HCT116 (cell line): Measurements from ENCODE around the gene CPNE9. TPM values are rescaled to one million over a fixed set of nuclear protein-coding genes. Genes with fewer than 3 reads are reported as not detected.

Experiments
- ATAC-seq: fragments of 200-7000 bp; cut with Tn5 transposase; 2 replicates; pipeline ENCODE4 v1.9.1; 2020; ENCODE audit warnings: mild to moderate bottlenecking, moderate library complexity
- BruUV-seq: library from RNA; stranded (reverse); fragments of 400-500 nt; replicated peaks from 2 replicates; lab custom pipeline; 2021; lab: Mats Ljungman, UMichigan
- CTCF ChIA-PET: fragments of 300-600 bp; sonication (Branson Sonifier 250); formaldehyde crosslinking; loops from one replicate; lab custom pipeline; 2021; ENCODE audit warnings: antibody characterized with exemption; lab: Charles Lee
- POLR2A ChIA-PET: fragments of 300-600, 350-600 bp; sonication (Branson Sonifier 250); formaldehyde crosslinking; loops from one replicate; lab custom pipeline; 2021; ENCODE audit warnings: antibody characterized with exemption; lab: Charles Lee
- RAD21 ChIA-PET, 2 experiments: fragments of 300-600 bp; sonication (Branson Sonifier 250); formaldehyde crosslinking; loops; one replicate each; lab custom pipeline; 2023; ENCODE audit warnings: low total read pairs in 2 of 2; ENCODE audit not compliant: uncharacterized antibody in 2 of 2, unreplicated experiment in 2 of 2, low non-redundant PET in 1 of 2; lab: Charles Lee
- DNase-seq: peaks from one replicate; pipeline ENCODE4 v3.0.0-alpha.2; 2010; ENCODE audit warnings: low read depth, low spot score
- H2AFZ ChIP-seq: fragments of 200-600 bp; shearing (Covaris generic), sonication (generic); 2 replicates; pipeline ENCODE4 v1.6.1; 2017; ENCODE audit warnings: low read depth, mixed run types, mixed read lengths, antibody characterized with exemption, low read length; ENCODE audit not compliant: poor library complexity, severe bottlenecking
- H3K27ac ChIP-seq: 2 replicates; pipeline ENCODE4 v1.5.1; 2012; ENCODE audit warnings: low read depth, low read length
- H3K27me3 ChIP-seq: fragments of 200-600 bp; sonication (generic); 2 replicates; pipeline ENCODE4 v1.6.1; 2016; ENCODE audit warnings: mixed run types, low read length, mixed read lengths; ENCODE audit not compliant: insufficient read depth
- H3K36me3 ChIP-seq, 2 experiments: fragments of 200-500 bp in 1 of 2; fragments of 200-600 bp in 1 of 2; sonication (Bioruptor generic) in 1 of 2; sonication (generic) in 1 of 2; 2 replicates each; pipeline versions ENCODE4 v1.5.1 to v1.6.1; 2014 to 2016; ENCODE audit warnings: low read length in 2 of 2, inconsistent platforms in 1 of 2, mixed read lengths in 1 of 2, mixed run types in 1 of 2; ENCODE audit not compliant: insufficient read depth in 2 of 2, control insufficient read depth in 1 of 2
- H3K4me1 ChIP-seq, 2 experiments: fragments of 200-600 bp in 1 of 2; sonication (generic) in 1 of 2; 2 replicates each; pipeline versions ENCODE4 v1.5.1 to v1.6.1; 2012 to 2017; ENCODE audit warnings: low read length in 2 of 2, inconsistent platforms in 1 of 2, mild to moderate bottlenecking in 1 of 2, mixed read lengths in 1 of 2, mixed run types in 1 of 2, moderate library complexity in 1 of 2; ENCODE audit not compliant: insufficient read depth in 2 of 2, control insufficient read depth in 1 of 2
- H3K4me2 ChIP-seq: fragments of 200-600 bp; sonication (generic); 2 replicates; pipeline ENCODE4 v1.6.1; 2017; ENCODE audit warnings: mixed run types, low read length, mixed read lengths
- H3K4me3 ChIP-seq, 2 experiments: fragments of 200-600 bp in 1 of 2; sonication (generic) in 1 of 2; replicated peaks in 1 of 2; 2 replicates each; pipeline ENCODE4 v1.5.1; 2011 to 2016; ENCODE audit warnings: low read length in 2 of 2, control low read depth in 1 of 2, low read depth in 1 of 2, mild to moderate bottlenecking in 1 of 2, mixed read lengths in 1 of 2, mixed run types in 1 of 2
- H3K79me2 ChIP-seq: fragments of 200-600 bp; sonication (generic); 2 replicates; pipeline ENCODE4 v1.6.1; 2017; ENCODE audit warnings: mild to moderate bottlenecking, mixed run types, low read length, moderate library complexity, mixed read lengths; ENCODE audit not compliant: insufficient read depth
- H3K9ac ChIP-seq: fragments of 200-600 bp; sonication (generic); 2 replicates; pipeline ENCODE4 v1.6.1; 2016; ENCODE audit warnings: low read length, mixed read lengths
- H3K9me2 ChIP-seq: fragments of 200-600 bp; sonication (generic), shearing (Covaris generic); 2 replicates; pipeline ENCODE4 v1.6.1; 2017; ENCODE audit warnings: mixed run types, mild to moderate bottlenecking, moderate library complexity; ENCODE audit not compliant: insufficient read depth
- H3K9me3 ChIP-seq, 2 experiments: fragments of 200-500 bp in 1 of 2; fragments of 200-600 bp in 1 of 2; sonication (Bioruptor generic) in 1 of 2; sonication (generic) in 1 of 2; 2 replicates each; pipeline ENCODE4 v1.6.1; 2014 to 2017; ENCODE audit warnings: low read length in 2 of 2, mixed read lengths in 2 of 2, inconsistent platforms in 1 of 2, low read depth in 1 of 2, mild to moderate bottlenecking in 1 of 2, mixed run types in 1 of 2, moderate library complexity in 1 of 2; ENCODE audit not compliant: control insufficient read depth in 1 of 2, insufficient read depth in 1 of 2
- H4K20me1 ChIP-seq: fragments of 200-600 bp; sonication (generic), shearing (Covaris generic); 2 replicates; pipeline ENCODE4 v1.6.1; 2017; ENCODE audit warnings: mixed run types, mild to moderate bottlenecking, moderate library complexity; ENCODE audit not compliant: insufficient read depth
- CBX3 ChIP-seq: IDR thresholded peaks from 2 replicates; pipeline ENCODE4 v1.6.1; 2012; ENCODE audit warnings: low read depth
- CEBPB ChIP-seq: IDR thresholded peaks from 2 replicates; pipeline ENCODE4 v1.6.1; 2012; ENCODE audit warnings: low read depth
- EGR1 ChIP-seq: IDR thresholded peaks from 2 replicates; pipeline ENCODE4 v1.6.1; 2012; ENCODE audit warnings: low read depth
- ELF1 ChIP-seq: IDR thresholded peaks from 2 replicates; pipeline ENCODE4 v1.6.1; 2012; ENCODE audit warnings: low read depth, borderline replicate concordance
- EZH2phosphoT487 ChIP-seq: fragments of 200-600 bp; IDR thresholded peaks from 2 replicates; pipeline ENCODE4 v1.6.1; 2018; ENCODE audit warnings: antibody characterized with exemption, borderline replicate concordance
- JUND ChIP-seq: IDR thresholded peaks from 2 replicates; pipeline ENCODE4 v1.6.1; 2012
- POLR2A ChIP-seq: IDR thresholded peaks from 2 replicates; pipeline ENCODE4 v1.7.0; 2011; ENCODE audit warnings: borderline replicate concordance; ENCODE audit not compliant: insufficient read depth, insufficient read length; ENCODE audit errors: extremely low read depth
- POLR2AphosphoS5 ChIP-seq: IDR thresholded peaks from 2 replicates; pipeline ENCODE4 v1.6.1; 2011; ENCODE audit warnings: mild to moderate bottlenecking, low read depth, low read length, moderate library complexity
- RAD21 ChIP-seq: IDR thresholded peaks from 2 replicates; pipeline ENCODE4 v1.6.1; 2012; ENCODE audit warnings: low read depth, mild to moderate bottlenecking
- SRF ChIP-seq: IDR thresholded peaks from 2 replicates; pipeline ENCODE4 v1.6.1; 2012; ENCODE audit warnings: low read depth
- TCF7L2 ChIP-seq: IDR thresholded peaks from 2 replicates; pipeline ENCODE4 v1.7.0; 2011; ENCODE audit warnings: borderline replicate concordance, inconsistent platforms; ENCODE audit not compliant: insufficient read depth, insufficient read length; ENCODE audit errors: extremely low read depth
- YY1 ChIP-seq: IDR thresholded peaks from 2 replicates; pipeline ENCODE4 v1.6.1; 2011; ENCODE audit warnings: low read length, low read depth, moderate library complexity, mild to moderate bottlenecking; ENCODE audit not compliant: insufficient replicate concordance; ENCODE audit errors: extremely low read depth
- ZFX ChIP-seq: fragments of 450-650 bp; IDR thresholded peaks from 2 replicates; pipeline ENCODE4 v1.6.1; 2017
- ZNF274 ChIP-seq: fragments of 200-500 bp; sonication (Bioruptor generic); IDR thresholded peaks from 2 replicates; pipeline ENCODE4 v1.6.1; 2014; ENCODE audit warnings: mild to moderate bottlenecking, low read depth, low read length, inconsistent platforms
- intact Hi-C: fragments of 100-400 bp; cut with micrococcal nuclease; formaldehyde crosslinking; loops from 2 replicates; pipeline ENCODE4 v1.10.0; 2022
- total RNA-seq: library from RNA; stranded (reverse); gene quantifications from one replicate; pipeline ENCODE4 v1.2.1, GENCODE V29; 2021; ENCODE audit not compliant: unreplicated experiment
- TF ChIP-seq, protein P1 (sequence below): IDR thresholded peaks from 2 replicates; pipeline ENCODE4 v1.6.1; 2012; ENCODE audit warnings: low read depth
- TF ChIP-seq, protein P2 (sequence below): IDR thresholded peaks from 2 replicates; pipeline ENCODE4 v1.6.1; 2012
- TF ChIP-seq, protein P3 (sequence below): IDR thresholded peaks from 2 replicates; pipeline ENCODE4 v1.6.1; 2012

The CPNE9 gene
- total RNA-seq, 1 experiment from 2014 or later = 0.98 TPM

DNA sequence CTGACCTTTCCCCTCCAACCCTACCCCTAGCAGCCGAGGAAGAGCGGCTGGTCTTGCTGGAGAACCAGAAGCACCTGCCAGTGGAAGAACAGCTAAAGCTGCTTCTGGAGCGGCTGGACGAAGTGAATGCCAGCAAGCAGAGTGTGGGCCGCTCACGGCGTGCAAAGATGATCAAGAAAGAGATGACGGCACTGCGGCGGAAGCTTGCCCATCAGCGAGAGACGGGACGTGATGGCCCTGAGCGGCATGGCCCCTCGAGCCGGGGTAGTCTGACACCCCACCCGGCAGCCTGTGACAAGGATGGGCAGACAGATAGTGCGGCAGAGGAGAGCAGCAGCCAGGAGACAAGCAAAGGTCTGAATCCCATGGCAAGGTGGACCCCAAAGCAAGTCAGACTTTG is 39.9 kb downstream of the CPNE9 start:
- ATAC-seq (no peak), DNase-seq (no peak)
- H3K9me2 ChIP-seq = no peaks in the 10 kb centered on the region
- BruUV-seq = no TSS peak
- no peaks in the 10 kb centered on the region for H3K9me3 ChIP-seq
- H3K27ac ChIP-seq = no peak overlapping the region
- H3K4me3 ChIP-seq = no peak overlapping the region
- H3K36me3 ChIP-seq = peaks cover 75 to 89% of the 10 kb centered on the region in 2 experiments
- H3K27me3 ChIP-seq = no peaks in the 10 kb centered on the region
- no peaks in the 10 kb centered on the region for H4K20me1 ChIP-seq
- POLR2A ChIA-PET = interaction anchor here (0.6 kb wide), 1 partner anchor 30 kb away, joined by 3 read pairs; no protein-coding TSS in a partner anchor
- RAD21 ChIA-PET = no interaction called here
- TF ChIP-seq, protein P1, sequence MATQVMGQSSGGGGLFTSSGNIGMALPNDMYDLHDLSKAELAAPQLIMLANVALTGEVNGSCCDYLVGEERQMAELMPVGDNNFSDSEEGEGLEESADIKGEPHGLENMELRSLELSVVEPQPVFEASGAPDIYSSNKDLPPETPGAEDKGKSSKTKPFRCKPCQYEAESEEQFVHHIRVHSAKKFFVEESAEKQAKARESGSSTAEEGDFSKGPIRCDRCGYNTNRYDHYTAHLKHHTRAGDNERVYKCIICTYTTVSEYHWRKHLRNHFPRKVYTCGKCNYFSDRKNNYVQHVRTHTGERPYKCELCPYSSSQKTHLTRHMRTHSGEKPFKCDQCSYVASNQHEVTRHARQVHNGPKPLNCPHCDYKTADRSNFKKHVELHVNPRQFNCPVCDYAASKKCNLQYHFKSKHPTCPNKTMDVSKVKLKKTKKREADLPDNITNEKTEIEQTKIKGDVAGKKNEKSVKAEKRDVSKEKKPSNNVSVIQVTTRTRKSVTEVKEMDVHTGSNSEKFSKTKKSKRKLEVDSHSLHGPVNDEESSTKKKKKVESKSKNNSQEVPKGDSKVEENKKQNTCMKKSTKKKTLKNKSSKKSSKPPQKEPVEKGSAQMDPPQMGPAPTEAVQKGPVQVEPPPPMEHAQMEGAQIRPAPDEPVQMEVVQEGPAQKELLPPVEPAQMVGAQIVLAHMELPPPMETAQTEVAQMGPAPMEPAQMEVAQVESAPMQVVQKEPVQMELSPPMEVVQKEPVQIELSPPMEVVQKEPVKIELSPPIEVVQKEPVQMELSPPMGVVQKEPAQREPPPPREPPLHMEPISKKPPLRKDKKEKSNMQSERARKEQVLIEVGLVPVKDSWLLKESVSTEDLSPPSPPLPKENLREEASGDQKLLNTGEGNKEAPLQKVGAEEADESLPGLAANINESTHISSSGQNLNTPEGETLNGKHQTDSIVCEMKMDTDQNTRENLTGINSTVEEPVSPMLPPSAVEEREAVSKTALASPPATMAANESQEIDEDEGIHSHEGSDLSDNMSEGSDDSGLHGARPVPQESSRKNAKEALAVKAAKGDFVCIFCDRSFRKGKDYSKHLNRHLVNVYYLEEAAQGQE = no peak
- TF ChIP-seq, protein P2, sequence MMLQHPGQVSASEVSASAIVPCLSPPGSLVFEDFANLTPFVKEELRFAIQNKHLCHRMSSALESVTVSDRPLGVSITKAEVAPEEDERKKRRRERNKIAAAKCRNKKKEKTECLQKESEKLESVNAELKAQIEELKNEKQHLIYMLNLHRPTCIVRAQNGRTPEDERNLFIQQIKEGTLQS = no peak
- no peak for TF ChIP-seq ELF1
- no peak for TF ChIP-seq CBX3
- no peak for TF ChIP-seq JUND
- TF ChIP-seq POLR2A = no peak
- intact Hi-C loops = no loop called here
- CTCF ChIA-PET = no interaction called here
- H3K4me2 ChIP-seq = no peak overlapping the region
- no peak overlapping the region for H3K9ac ChIP-seq
- H2AFZ ChIP-seq = no peak overlapping the region
- no peaks in the 10 kb centered on the region for H3K4me1 ChIP-seq
- H3K79me2 ChIP-seq = peaks cover 5% of the 10 kb centered on the region; the same call in 1 of the 2 replicates

DNA sequence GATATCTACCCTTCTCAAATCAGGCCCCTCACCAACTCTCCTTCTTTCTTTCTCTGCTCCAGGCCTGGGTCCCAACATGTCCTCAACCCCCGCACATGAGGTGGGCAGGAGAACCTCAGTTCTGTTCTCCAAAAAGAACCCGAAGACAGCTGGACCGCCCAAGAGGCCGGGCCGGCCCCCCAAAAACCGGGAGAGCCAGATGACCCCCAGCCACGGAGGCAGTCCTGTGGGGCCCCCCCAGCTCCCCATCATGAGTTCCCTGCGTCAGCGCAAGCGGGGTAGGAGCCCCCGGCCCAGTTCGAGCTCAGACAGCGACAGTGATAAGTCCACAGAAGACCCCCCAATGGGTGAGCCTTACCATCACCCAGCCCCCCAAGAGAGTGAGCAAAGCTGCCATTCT is 40.5 kb downstream of the CPNE9 start:
- ChIA-PET CTCF (no interaction called here), RAD21 (no interaction called here), POLR2A (no interaction called here)
- no peak overlapping the region for H3K4me3 ChIP-seq
- no peaks in the 10 kb centered on the region; the same call in 1 of the 2 replicates for H3K79me2 ChIP-seq
- no peaks in the 10 kb centered on the region for H3K9me3 ChIP-seq
- no peaks in the 10 kb centered on the region for H3K27me3 ChIP-seq
- H3K4me2 ChIP-seq = no peak overlapping the region
- peaks cover 71 to 88% of the 10 kb centered on the region in 2 experiments for H3K36me3 ChIP-seq
- DNase-seq = no peak
- no peak for ATAC-seq
- no peak overlapping the region for H3K27ac ChIP-seq
- peaks cover 3% of the 10 kb centered on the region in 2 experiments for H3K4me1 ChIP-seq
- H2AFZ ChIP-seq = no peak overlapping the region
- H3K9ac ChIP-seq = no peak overlapping the region
- intact Hi-C loops = no loop called here
- no peaks in the 10 kb centered on the region for H4K20me1 ChIP-seq
- no peaks in the 10 kb centered on the region for H3K9me2 ChIP-seq
- BruUV-seq = no TSS peak
- TF ChIP-seq EZH2phosphoT487 = no peak
- TF ChIP-seq JUND = no peak
- TF ChIP-seq ZNF274 = no peak
- TF ChIP-seq YY1 = no peak
- no peak for TF ChIP-seq EGR1
- no peak for TF ChIP-seq CBX3
- no peak for TF ChIP-seq CEBPB
- no peak for TF ChIP-seq RAD21
- TF ChIP-seq POLR2AphosphoS5 = no peak
- TF ChIP-seq, protein P2 = no peak
- no peak for TF ChIP-seq SRF
- TF ChIP-seq ZFX = no peak
- TF ChIP-seq TCF7L2 = no peak
- TF ChIP-seq, protein P3, sequence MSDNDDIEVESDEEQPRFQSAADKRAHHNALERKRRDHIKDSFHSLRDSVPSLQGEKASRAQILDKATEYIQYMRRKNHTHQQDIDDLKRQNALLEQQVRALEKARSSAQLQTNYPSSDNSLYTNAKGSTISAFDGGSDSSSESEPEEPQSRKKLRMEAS = no peak
- TF ChIP-seq POLR2A = no peak
- TF ChIP-seq ELF1 = no peak
